H4 (cell line): Measurements from ENCODE around the gene YKT6. TPM values are rescaled to one million over a fixed set of nuclear protein-coding genes. Genes with fewer than 3 reads are reported as not detected.
"Not testable (repeated sequence)": the region's sequence is repeated elsewhere in the genome, so short reads cannot be mapped to it uniquely, and the experiment has no call there.

Source experiments
- DNase-seq: peaks from one replicate; pipeline ENCODE4 v3.0.0-alpha.2; 2015; ENCODE audit warnings: low spot score
- total RNA-seq: library from RNA; depleted of rRNA; stranded (reverse); fragments of >200 nt; shearing (Covaris generic); gene quantifications from 2 replicates; pipeline ENCODE4 v1.2.3, GENCODE V29; 2014; rRNA removed

Gene YKT6
- 132 and 136 TPM in 2 replicates for total RNA-seq

- peak; percentile 100 for DNase-seq
Measured at GRCh38 chr7:44200699-44201461, at the start of gene YKT6. Gene YKT6, plus strand, starts transcription at chr7:44200978. Its CDS starts 158 bp downstream, at chr7:44201136.

DNA sequence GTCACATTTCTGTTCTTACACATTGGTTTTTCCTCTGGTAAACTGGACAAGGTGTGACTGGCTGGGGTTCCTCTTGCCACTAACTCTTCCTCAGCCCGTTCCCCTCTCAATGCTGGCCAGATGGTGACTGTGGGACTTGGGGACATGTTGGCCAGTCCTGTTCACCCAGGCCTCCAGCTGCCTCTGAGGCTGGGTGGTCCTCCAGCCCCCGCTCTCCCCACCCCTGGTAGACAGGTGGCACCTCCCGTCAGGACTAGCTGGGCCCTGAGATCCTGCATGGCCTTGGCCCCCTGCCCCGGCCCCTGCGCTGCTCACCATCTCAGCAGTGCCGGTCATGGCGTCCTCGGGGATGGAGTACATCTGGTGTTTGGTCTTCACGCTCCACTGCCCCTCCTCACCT, 48.8 kb upstream of the YKT6 start:
- no peak for DNase-seq

GRCh38 chr7:44152971-44153947, 47.5 kb upstream of the YKT6 start:
- DNase-seq: no peak

DNA sequence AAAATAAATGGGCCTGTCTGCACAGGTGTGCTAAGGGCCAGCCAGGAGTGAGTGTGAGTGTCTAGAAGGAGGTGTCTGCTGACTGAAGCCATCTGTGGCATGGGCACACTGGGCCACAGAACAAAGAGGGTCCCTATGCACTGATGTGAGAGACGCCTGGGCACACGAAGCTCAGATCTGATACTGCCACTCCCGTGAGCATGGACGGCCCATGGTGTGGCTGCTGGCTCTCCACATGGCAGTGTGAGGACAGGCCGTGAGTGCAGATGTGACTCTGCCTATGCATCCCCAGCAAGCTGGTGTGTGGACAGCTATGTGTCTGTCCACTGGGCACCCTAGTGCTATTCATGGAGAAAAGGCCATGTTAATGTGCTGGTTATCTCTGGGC, 46.8 kb upstream of the YKT6 start:
- no peak for DNase-seq

DNA sequence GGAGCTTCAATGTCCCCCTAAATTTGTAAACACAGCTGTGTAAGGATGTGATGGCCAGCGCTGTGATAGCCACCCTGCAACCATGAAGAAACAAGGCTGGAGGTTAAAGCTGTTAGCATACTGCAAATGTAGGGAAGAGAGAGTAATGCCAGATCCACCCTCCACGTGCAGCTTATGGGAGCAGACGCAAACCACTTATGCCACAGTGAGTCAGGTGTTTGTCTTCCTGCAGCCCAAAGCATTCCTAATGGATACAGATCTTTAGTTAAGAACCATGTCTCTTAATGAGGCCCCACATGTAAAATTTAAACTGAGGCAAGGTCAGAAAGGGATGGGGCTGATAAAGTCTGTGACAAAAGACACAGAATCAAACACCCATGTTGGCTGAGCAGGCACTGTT, 46.1 kb upstream of the YKT6 start:
- DNase-seq: no peak

GRCh38 chr7:44155191-44156185, 45.3 kb upstream of the YKT6 start:
- no peak for DNase-seq

DNA sequence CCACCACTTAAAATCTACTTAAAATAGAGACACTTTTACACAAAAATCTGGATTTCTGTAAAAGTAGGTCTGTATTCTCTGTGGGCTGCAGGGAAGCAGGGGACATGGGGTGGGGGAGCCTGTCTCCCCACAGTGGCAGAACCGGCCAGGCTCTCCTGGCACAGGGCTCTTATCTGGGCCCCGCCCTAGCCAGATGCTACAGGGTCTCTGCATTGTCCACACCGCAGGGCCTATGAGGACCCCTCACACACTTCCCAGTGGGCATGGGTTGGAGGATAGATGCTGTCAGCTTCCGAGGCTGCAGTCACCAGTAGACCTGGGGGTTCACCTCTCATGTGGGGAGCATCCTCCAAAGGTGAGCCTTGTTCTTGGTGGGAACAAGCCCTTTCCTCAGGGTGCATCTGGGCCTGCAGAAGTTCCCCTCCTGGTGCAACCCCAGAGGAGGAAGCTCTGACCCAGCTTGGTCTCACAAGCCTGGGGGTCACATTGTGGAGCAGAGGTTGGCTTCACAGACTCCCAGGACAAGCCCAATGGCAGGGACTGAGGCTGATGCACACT, 44.2 kb upstream of the YKT6 start:
- DNase-seq: no peak

DNA sequence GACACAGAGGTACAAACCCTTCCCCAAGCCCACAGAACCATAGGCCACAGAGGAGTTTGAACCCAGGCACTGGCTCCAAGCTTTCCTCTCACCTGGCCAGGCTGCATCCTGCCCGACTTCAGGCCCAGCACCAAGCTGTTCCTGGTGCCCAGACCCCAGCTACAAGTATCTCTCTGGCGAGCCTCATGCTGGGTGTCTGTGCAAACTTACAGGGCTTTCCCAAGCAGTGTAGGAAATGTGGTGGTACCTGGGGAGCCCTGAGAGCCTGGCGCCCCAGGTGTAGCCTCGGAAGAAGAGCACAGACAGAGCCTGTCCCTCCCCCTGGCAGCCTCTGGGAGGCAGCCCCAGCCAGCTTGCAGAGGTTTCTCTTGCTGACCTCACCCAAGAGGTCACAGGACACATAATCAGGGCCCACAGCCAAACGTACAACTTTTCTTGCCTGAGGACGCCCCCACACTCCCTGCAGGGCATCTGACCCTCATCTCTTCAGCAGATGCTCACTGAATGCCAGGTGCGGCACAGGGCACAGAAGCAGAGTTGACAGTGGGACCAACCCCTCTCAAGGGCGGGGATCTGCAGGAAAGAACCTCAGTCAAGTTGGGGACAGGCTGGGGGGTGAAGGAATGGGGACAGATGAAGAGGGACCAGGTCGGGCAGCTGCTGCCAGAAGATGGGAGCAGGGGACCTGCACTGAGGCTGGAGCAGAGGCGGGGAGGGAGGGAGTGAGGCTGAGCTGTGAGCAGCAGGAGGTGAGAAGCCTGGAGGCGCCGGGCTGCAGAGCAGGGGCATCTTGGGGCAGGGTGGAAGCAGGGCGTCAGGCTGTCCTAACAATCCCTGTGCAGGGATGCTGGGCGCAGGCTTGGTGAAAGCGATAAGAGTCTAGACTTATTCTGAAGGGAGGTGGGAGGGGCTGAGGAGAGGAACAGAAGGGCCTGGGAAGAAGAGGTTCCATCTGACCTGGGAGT, 43.4 kb upstream of the YKT6 start:
- DNase-seq: no peak

GRCh38 chr7:44158096-44158872, 42.5 kb upstream of the YKT6 start:
- DNase-seq: no peak

- DNase-seq: no peak
Measured at GRCh38 chr7:44158873-44159631, 41.7 kb upstream of the YKT6 start.

DNA sequence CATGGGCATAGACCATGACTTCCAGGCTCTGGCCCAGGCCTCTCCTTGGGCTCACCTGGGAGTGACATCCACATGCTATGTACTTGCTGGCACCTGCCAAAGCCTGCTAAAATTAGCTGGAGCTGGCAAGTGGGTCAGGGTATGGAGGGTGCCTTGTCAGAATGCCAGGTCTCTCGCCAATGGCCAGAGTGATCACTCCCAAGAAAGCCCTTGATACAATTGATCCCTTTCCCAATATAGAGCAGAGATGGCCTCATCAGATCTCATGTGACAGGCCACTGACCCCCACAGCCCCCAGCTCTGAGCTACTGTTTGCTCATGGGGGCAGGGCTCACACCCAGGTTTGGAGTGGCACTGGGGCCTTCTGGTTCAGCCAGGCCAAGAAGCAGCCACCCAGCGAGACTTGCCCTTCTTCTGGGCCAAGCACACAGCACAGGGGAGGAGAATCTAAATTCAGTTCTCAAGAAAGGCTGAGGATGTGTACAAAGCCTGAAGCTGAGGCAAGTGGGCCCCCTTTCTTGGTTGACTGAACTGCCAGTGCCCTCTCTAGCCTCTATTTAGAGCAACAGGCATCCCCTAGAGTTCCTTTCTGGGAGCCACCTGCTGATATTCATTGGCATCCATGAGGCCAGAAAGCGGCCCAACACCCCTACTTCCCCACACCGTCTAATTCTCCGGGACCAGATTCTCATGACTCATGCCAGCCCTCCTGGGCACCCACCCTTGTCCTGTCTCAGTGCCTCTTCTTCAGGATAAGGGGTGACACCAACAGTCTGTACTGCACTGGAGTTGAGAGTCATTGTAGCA, 40.8 kb upstream of the YKT6 start:
- DNase-seq: no peak

GRCh38 chr7:44161371-44161770, 39.4 kb upstream of the YKT6 start:
- DNase-seq: no peak

DNA sequence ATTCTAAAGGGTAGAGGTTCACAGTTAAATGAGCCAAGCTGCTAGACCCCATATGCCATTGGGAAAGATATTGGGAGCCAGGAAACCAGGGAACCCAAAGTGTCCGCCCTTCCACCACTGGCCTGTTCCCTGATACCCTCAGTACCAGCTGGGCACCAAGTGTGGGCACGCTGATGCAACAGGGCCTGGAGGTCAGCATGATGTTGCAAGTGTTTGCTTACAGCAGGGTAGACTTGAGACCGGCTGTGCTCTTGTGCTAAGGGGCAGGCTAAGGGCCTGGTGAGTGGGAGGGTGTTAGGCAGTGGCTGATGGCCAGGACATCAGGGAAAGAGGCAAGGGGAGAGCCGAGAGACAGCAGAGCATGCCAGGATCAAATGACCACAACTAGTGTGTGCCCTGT, 38.6 kb upstream of the YKT6 start:
- DNase-seq: peak; percentile 55

- DNase-seq: no peak
Measured at GRCh38 chr7:44162785-44163395, 37.9 kb upstream of the YKT6 start.

- peak; percentile 100 for DNase-seq
Measured at GRCh38 chr7:44163591-44163990, 37.2 kb upstream of the YKT6 start.

GRCh38 chr7:44167920-44168319, 32.9 kb upstream of the YKT6 start:
- DNase-seq: no peak

GRCh38 chr7:44171901-44172300, 28.9 kb upstream of the YKT6 start:
- DNase-seq: not testable (repeated sequence)
